Middle frontal gyrus (tissue), 1 donor: Measurements from ENCODE around the gene PIGU.
"Not testable (repeated sequence)": the region's sequence is repeated elsewhere in the genome, so short reads cannot be mapped to it uniquely, and the experiment has no call there.

ENCODE experiments used
- DNase-seq: peaks from one replicate; pipeline ENCODE4 v3.0.0-alpha.2; 2015; ENCODE audit warnings: low spot score; ENCODE audit errors: extremely low spot score

The PIGU gene

DNA sequence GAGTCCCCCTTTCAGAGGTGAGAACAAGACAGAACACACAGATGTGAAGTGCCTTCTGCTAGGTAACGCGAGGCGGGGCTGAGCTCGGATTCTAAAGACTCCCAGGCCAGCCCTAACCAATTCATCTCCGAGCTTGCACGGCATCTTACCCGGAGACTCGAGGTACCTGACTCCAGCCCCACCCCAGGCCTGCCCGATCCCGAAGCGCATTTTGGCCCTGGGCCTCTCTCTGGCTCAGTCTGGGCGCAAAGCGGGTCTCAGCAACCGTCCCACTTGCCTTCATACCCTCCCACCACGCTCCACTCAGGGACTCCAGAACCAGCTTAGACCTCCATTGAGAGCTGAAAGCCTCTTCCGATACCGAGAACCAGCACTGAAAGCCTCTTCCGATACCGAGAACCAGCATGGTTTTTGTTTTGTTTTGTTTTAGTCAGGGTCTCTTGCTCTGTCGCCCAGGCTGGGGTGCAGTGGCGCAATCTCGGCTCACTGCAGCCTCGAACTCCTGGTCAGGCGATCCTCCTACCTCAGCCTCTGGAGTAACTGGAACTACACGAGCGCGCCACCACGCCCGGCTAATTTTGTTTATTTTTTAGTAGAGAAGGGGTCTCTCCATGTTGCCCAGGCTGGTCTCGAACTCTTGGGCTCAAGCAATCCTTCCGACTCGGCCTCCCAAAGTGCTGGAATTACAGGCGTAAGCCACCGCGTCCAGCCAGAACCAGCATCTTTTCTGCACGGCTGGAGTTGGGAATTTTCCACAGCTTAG lies 161.2 kb downstream of the PIGU start:
- DNase-seq = no peak

DNA sequence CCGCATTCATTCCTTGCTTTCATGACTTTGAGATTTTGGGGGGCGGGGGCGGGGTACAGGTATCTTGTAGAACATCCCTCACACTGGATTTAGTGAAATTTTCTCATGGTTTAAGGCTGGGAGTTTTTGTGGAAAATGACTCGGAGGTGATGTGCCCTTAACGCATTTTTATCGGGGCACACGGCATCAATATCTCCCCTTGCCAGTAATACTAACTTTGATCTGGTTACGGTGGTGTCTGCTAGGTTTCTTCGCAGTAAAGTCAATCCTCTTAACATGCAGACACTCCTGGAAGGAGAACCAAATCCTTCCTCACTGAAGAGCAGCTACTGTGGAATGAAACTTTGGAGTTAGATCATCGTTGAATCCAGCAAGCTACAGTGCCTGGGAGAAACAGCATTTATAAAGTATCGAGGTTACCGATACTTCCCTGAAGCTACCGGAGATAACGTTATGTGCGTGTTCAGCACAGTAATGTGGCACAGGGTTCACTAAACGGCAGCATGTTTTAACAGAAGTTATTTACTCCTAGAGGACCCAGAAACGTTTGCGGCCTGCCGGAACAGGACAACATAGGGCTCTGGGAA lies 161.9 kb downstream of the PIGU start:
- no peak for DNase-seq

DNA sequence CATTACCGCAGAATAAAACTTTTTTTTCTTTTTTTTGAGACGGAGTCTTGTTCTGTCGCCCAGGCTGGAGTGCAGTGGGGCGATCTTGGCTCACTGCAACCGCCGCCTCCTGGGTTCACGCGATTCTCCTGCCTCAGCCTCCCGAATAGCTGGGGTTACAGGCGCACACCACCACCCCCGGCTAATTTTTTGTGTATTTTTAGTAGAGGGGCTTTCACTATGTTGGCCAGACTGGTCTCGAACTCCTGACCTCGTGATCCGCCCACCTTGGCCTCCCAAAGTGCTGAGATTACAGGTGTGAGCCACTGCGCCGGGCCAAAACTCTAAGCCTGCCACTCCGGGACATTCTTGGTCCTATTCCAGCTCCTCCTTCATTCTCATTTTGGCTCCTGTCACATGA lies 162.9 kb downstream of the PIGU start:
- DNase-seq = not testable (repeated sequence)

DNA sequence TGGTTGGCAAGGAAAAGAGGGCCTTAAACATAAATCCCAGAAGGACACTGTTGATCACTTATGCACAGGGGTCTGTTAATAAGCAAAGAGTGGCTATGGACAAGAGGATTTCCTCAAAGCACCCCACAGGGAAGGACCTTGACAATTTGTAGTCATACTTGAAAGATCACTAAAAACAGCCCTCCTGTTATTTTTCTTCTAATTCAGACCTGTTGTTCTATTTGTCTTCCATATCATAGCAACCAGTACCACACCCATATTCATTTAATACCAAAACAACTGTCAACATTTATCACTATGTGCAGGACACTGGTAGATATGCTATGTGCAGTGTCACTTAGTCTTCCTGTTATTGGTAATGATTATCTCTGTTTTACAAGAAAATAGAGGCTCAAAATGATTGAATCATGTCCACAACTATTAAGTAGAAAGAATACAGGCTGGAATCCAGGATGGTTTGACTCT lies 163.9 kb downstream of the PIGU start:
- DNase-seq = no peak

DNA sequence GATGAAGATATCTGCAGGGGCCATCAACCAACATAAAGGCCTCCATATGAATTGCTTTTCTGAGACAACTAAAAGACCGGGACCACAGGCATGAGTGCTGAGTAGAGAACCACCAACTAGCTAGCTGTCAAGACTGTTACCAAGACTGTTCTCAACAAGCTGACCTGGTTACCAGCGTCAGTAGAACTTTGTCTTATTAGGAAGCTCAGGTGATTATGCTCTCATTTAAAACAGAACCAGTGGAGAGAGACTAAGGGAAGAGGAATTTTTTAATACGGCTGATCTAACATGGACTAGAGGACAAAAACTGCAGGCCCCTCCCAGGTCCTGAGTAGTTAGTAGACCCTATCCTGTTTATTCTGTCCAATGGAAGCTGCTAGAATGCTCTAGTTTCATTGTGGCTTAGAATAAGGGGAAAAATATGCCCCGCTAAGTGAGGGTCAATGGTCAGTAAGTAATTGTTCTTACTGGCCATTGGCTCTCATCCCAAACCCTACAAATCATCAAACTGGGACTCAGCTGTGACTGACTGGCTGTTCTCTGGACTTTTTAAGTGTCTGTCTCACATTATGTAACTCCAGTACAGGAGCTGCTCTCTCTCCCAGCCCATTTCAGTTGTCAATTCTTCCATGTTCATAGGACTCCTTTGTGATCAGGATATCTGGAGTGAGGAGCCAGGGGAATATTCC lies 164.5 kb downstream of the PIGU start:
- DNase-seq = no peak

DNA sequence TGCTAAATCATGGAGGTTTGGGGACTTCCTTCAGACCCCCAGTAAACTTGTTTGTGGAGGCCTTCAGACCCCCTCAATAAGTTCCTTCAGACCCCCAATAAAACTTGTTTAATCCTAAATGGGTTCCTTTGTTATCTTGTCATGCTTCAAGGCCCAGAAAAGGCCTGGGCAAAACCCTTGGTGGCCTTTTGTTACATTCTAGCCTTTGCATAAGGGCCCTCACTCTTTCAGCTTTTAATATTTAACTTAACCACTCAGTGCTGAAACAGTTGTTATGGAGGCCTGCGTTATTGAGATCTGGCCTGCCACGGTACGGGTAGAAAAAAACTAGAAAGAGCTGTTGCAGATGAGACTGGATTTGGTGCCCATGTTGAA lies 165.0 kb downstream of the PIGU start:
- no peak for DNase-seq

DNA sequence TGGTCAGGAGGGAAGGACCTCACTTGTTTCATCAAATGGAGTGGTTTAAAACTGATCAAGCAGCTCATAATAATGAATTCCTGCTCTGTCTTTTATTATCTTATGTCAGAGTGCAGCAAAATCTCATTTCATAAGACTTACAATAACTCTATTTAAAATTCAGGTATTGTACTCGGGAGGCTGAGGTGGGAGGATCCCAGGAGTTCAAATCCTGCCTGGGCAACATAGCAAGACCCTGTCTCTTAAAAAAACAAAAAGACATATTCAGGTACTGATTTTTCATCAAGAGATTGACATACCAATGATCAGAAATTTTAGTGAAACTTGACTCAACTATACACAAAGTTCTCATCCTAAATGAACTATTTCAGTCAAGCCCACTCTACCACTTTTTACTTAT lies 166.3 kb downstream of the PIGU start:
- DNase-seq = no peak
